HUES64 (cell line): ENCODE results near the gene COX6A2.

Experiments
- H3K27ac ChIP-seq: 2 replicates; pipeline ENCODE4 v1.7.0; 2013; ENCODE audit warnings: low read depth, low read length, inconsistent platforms
- H3K27me3 ChIP-seq: 2 replicates; pipeline ENCODE4 v1.6.1; 2013; ENCODE audit warnings: mild to moderate bottlenecking, low read length; ENCODE audit not compliant: insufficient read depth
- H3K36me3 ChIP-seq: 2 replicates; pipeline ENCODE4 v1.6.1; 2013; ENCODE audit warnings: mild to moderate bottlenecking, low read length; ENCODE audit not compliant: insufficient read depth
- H3K4me1 ChIP-seq: 2 replicates; pipeline ENCODE4 v1.6.1; 2013; ENCODE audit warnings: mild to moderate bottlenecking, low read length, moderate library complexity; ENCODE audit not compliant: insufficient read depth
- H3K4me3 ChIP-seq: 2 replicates; pipeline ENCODE4 v1.5.1; 2013; ENCODE audit warnings: mild to moderate bottlenecking, low read length, moderate library complexity
- H3K9ac ChIP-seq: 2 replicates; pipeline ENCODE4 v1.6.1; 2013; ENCODE audit warnings: mild to moderate bottlenecking, low read depth, low read length
- H3K9me3 ChIP-seq: 2 replicates; pipeline ENCODE4 v1.6.1; 2013; ENCODE audit warnings: low read depth, low read length; ENCODE audit not compliant: insufficient read depth
- WGBS: fragments of 150-250, 120-280 bp; methylation state at CpG from one replicate; pipeline ENCODE4 v1.1.7; 2013; ENCODE audit warnings: missing lambda C conversion rate; 5-methylcytosine and 5-hydroxymethylcytosine counted together

Gene COX6A2

GRCh38 chr16:31380201-31380600, 48.0 kb downstream of the COX6A2 start:
- no peak overlapping the region for H3K9ac ChIP-seq
- no peak overlapping the region for H3K4me3 ChIP-seq
- 91% methylated on average over 12 of the region's 12 CpGs for WGBS

More at GRCh38 chr16:31380201-31380600, 48.0 kb downstream of the COX6A2 start:
- no peaks in the 10 kb centered on the region for H3K4me1 ChIP-seq
- H3K9me3 ChIP-seq, result no peaks in the 10 kb centered on the region
- H3K27ac ChIP-seq, result no peak overlapping the region
- no peaks in the 10 kb centered on the region for H3K27me3 ChIP-seq
- no peaks in the 10 kb centered on the region for H3K36me3 ChIP-seq
